Ramos (cell line): Measurements from ENCODE around the gene ADD1.

Experiments used
- in situ Hi-C: fragments of 300-500 bp; cut with MboI; formaldehyde crosslinking; loops from one replicate; pipeline ENCODE4 v1.14.3; 2022; ENCODE audit warnings: low sequenced_read_pairs; ENCODE audit not compliant: unreplicated experiment

Gene ADD1

GRCh38 chr4:2843263-2843940 lies at the start of gene ADD1:
TSS of gene ADD1 (plus strand) at chr4:2843844. CDS start at chr4:2875916, 32,072 bp downstream.
- in situ Hi-C loops, result no loop called here

- in situ Hi-C loops, result no loop called here
These were observed 49.0 kb upstream of the ADD1 start for GRCh38 chr4:2794486-2795299.

- in situ Hi-C loops, result no loop called here
These were observed 48.2 kb upstream of the ADD1 start for GRCh38 chr4:2795300-2795892.

GRCh38 chr4:2795893-2796848 lies 47.5 kb upstream of the ADD1 start:
- in situ Hi-C loops, result no loop called here

- in situ Hi-C loops, result no loop called here
These were observed 46.6 kb upstream of the ADD1 start for GRCh38 chr4:2796849-2797544.

- in situ Hi-C loops, result no loop called here
These were observed 45.9 kb upstream of the ADD1 start for GRCh38 chr4:2797545-2798305.

- in situ Hi-C loops, result no loop called here
These were observed 45.0 kb upstream of the ADD1 start for GRCh38 chr4:2798399-2799223.

- in situ Hi-C loops, result no loop called here
These were observed 44.3 kb upstream of the ADD1 start for GRCh38 chr4:2799224-2799911.

- in situ Hi-C loops, result no loop called here
These were observed 43.5 kb upstream of the ADD1 start for GRCh38 chr4:2799971-2800690.

- in situ Hi-C loops, result no loop called here
These were observed 42.7 kb upstream of the ADD1 start for GRCh38 chr4:2800691-2801596.

- in situ Hi-C loops, result no loop called here
These were observed 40.8 kb upstream of the ADD1 start for GRCh38 chr4:2802618-2803531.

GRCh38 chr4:2803624-2804448 lies 39.8 kb upstream of the ADD1 start:
- in situ Hi-C loops, result no loop called here

GRCh38 chr4:2804449-2804972 lies 39.1 kb upstream of the ADD1 start:
- in situ Hi-C loops, result no loop called here
